ENCODE measurements around the gene OR10J4.

Gene OR10J4

DNA sequence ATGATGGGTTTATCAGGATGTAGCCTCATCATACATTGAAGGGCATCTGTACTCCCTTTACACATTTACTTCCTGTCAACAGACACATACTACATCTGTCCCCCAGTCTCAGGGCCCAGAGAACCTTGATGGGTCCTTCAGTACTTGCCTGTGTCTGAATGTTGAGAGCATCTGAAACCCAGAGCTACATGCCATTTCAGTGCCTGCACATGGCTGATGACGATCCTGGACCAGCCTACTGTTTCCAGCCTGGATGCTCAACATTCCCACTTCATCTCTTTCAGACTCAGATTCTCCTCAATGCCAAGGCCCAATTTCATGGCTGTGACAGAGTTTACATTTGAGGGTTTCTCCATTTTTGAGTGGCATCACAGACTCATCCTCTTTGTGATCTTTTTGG, at the start of gene OR10J4:
Gene OR10J4 (plus strand): TSS at position 301 of the 400 bp plus-strand sequence.
- in situ Hi-C loops (cut with HindIII; ENCODE audit: low sequenced_read_pairs), result loop anchor here (25.0 kb wide), 1 partner anchor 455 kb away; no protein-coding TSS in a partner anchor

DNA sequence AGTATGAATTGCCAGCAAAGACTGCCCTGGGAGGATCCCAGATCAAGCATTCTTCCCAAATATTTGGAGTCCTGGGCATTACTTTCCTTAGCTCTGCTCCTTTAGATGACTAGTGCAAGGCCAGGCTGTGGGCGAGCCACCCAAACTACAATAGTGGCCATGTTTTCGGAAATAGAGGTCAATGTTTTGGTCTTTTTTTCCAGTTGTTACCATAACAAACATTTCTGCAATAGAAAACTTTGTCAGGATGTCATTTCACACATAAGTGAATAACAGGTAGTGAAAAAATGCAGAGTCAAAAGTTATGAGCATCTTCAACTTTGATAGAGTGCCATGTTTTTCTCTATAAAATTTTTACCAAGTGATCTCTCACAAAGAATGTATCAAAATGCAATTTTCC, 25.2 kb upstream of the OR10J4 start:
- in situ Hi-C loops (cut with HindIII; ENCODE audit: low sequenced_read_pairs), result no loop called here

DNA sequence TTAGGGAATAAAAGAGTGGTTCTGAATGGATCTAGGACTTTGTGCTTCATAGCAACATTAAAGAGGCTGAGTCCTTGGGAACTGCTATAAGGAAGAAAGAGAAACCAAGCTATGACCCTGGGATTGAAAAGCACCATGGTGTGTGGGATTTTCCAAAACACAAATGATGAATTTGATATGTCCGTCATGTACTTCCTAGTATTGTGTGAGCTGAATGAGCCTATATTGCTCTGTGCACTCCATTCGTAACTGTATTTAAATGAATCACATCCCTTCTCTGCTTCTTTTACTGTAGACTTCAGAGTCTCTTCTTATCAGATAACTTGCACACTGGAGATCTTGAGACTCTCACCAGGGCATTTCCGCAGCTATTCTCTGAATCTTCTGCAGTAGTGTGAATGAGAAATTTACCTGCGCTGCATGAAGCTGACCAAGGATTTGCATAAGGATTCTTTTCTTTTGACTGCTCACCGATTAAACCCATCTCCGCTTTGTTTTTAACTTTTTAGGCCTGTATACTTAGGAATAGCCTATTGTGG, 23.1 kb upstream of the OR10J4 start:
- in situ Hi-C loops (cut with HindIII; ENCODE audit: low sequenced_read_pairs), result no loop called here

DNA sequence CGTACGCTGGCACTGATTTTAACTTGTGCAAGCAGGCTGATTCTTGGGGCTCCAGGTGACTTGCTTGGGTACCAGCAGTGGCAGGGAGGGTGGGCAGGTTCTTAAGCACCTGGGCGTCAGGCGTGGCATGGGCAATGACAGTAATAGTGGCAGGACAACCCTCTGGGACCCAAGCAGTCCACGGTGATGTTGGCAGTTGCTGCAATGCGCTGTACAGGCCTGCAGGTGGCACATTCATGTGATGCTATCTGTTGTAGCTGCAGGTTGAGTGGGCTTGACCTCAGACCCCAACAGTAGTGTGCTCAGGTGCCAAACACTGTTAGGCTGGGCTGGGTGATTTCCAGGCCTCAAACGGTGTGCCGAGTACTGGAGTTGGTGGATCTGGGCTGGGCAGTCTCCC, 10.2 kb upstream of the OR10J4 start:
- in situ Hi-C loops (cut with HindIII; ENCODE audit: low sequenced_read_pairs), result no loop called here

DNA sequence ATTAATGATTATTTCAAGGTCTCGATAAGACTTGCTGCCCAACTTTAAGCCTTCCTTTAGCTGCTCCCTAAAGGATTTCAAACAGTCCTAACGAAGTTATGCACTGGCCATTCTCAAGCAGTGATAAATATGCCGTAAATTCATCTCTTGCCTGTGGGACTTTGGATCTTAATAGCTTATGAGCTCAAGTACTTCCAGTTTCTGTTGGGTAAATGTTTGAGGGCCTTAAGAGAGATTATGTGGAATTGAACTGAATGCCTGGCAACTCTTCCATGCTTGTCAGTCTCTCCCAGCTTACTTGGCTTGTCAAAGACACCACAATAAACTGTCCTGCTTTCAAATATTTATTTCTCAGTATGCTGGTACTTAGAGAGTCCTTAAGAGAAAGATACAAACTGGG, 3.5 kb upstream of the OR10J4 start:
- in situ Hi-C loops (cut with HindIII; ENCODE audit: low sequenced_read_pairs), result loop anchor here (25.0 kb wide), 1 partner anchor 459 kb away; no protein-coding TSS in a partner anchor

DNA sequence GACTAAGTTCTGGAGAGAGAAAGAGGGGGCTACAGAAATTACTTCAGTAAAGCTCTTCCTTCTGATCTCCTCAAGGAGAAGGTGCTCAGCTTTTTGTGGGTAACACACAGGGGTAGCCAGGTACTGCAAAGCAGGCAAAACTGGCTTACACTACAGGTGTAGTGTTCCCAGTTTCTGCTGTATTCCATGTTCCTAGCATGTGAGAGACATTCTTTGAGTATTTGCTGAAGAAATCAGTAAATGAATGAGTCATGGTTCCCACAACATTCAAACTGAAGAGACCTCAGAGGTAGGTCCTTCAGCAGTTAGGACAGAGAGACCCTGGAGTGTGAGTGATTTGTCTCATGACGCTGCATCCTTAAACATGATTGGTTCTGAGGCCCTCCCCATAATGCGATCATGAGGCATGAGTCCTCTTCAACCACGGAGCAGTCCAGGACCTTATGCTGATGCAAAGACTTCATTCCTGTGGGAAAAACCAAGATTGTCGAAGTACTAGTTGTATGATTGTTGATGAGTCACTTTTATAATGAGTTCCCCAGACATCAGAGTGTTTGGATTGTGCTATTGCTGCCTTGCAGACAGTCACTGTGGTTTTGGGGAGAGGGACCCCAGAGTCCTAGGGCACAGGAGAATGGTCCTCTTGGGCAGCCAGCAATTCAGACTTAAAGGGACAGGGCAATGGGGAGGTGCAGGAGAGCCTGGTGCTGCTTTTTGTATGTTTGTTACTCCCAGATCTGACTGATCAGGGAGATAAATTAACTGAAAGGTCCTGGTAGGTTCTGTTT, 2.7 kb upstream of the OR10J4 start:
- in situ Hi-C loops (cut with HindIII; ENCODE audit: low sequenced_read_pairs), result loop anchor here (25.0 kb wide), 1 partner anchor 458 kb away; no protein-coding TSS in a partner anchor

DNA sequence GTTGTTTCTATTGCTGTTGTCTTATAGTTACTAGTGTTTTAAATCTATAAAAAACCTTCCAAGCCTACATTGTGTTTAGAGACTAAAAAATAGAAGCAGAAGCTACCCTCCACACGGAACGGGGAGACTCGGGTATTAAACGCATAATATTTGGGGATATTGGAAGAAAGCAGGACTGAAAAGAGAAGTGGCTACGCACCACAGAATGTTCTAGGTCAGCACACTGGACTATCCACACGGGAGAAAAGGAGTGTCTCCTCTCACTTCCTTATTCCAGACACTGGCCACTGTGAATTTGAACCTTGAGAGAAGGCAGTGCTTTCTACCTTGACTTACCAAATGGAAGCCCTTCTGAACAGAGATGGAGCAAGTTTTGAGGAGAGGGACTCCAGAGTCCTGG, 1.0 kb upstream of the OR10J4 start:
- in situ Hi-C loops (cut with HindIII; ENCODE audit: low sequenced_read_pairs), result loop anchor here (25.0 kb wide), 1 partner anchor 456 kb away; no protein-coding TSS in a partner anchor

DNA sequence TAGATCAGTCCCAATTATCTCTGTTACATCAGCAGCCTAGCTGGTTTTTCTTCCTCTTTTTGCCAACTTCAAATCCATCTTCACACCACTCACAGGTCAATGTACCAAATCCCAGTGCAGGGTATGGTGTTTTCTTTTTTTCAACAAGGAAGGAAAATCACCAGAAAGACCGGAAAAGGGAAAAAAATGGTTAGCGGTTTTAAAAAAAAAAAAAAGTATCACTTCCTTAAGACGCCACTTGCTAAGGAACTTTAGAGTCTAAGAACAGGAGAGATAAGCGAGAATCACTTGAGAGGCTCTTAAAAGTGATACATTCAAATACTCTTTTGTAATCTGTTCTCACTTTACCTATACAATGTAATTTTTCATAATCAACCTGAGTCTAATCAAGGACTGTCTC, 4.5 kb downstream of the OR10J4 start:
- in situ Hi-C loops (cut with HindIII; ENCODE audit: low sequenced_read_pairs), result loop anchor here (25.0 kb wide), 1 partner anchor 451 kb away; no protein-coding TSS in a partner anchor

DNA sequence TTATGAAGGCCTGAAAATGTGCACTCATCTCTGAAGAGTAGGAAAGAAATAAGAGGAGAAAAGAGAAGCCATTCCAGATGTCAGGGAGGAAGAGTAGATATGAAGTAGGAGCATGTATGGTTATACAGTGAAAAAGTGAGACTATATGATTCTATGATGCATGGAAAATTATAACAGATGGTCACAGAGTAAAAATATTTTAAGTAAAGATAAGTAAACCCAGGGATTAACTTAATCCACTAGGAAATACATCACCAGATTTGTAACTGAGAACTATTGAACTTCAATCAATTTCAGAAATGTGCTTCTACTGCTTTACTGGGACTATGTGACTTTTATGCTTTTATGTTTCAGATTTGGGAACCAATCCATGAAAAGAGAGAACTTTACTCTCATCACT, 7.4 kb downstream of the OR10J4 start, which contains the start of gene OR10J1:
Gene OR10J1 (plus strand): TSS at position 301 of the 400 bp plus-strand sequence. CDS start 70 bp downstream, at position 371.
- in situ Hi-C loops (cut with HindIII; ENCODE audit: low sequenced_read_pairs), result loop anchor here (25.0 kb wide), 1 partner anchor 448 kb away; no protein-coding TSS in a partner anchor

DNA sequence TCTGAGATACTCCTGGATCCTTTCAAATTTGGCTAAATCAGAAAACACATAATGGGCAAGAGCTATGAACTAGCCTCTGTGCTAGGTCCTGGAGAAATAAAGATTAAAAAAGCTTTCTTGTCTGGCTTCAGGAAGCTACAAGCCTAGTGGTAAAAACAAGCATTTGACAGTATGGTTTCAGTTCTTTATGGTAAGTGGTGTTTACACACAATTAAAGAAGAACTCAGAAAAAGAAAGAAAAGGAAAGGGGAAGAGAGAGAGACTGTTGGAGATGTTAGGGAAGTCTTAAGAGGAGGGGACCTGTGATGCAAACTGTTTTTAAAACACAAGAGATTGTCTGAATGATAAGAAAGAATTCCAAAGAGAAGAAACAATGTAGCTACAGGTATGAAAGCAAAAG, 9.4 kb downstream of the OR10J4 start:
- in situ Hi-C loops (cut with HindIII; ENCODE audit: low sequenced_read_pairs), result loop anchor here (25.0 kb wide), 1 partner anchor 446 kb away; no protein-coding TSS in a partner anchor

DNA sequence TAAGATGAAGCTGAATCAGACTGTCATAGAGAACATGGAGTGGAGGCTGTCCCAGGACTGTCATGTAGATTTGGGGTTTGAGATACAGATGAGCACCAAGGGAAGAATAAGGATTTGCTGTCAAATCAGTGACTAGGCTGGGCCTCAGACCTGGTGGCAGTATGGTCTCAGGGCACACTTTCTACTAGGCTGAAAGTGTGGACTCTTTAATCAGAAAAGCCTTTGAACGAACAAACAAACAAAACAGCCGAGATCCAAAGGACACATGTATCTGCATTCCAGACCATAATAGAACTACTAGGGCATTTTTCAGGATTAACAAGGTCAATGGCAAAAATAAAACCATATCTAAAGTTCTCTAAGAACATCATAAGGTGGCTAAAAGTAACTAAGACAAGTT, 10.4 kb downstream of the OR10J4 start:
- in situ Hi-C loops (cut with HindIII; ENCODE audit: low sequenced_read_pairs), result loop anchor here (25.0 kb wide), 1 partner anchor 445 kb away; no protein-coding TSS in a partner anchor

DNA sequence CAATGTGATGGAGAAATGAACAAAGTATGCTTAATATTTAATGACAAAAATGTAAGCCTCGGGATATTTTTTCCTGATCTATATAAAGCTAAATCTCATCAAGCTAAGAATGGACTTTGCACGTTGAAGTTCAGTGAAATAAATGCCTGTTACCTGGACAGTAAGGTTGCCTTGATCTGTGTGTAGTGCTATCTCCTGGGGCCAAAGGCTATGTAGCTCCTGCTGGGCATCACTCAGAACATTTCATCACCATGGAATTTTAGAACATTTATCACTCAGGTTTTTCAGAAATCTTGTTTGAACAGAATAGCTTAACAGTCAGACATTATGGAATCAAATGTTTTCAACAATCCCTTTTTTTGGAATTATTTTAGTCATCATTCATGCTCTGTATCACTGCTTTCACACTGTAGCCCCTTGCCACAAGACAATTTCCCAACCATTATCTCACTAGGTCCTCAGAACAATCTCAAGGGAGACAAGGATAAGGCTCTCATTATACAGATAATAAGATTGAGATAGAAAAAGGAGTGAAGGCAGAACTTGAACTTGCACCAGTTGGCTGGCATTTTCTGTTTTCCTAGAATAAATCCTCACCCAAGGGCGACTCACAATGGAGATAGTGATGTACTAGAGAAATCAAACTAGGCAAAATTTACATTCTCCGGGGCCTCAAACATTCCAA, 11.2 kb downstream of the OR10J4 start:
- in situ Hi-C loops (cut with HindIII; ENCODE audit: low sequenced_read_pairs), result loop anchor here (25.0 kb wide), 1 partner anchor 444 kb away; no protein-coding TSS in a partner anchor

DNA sequence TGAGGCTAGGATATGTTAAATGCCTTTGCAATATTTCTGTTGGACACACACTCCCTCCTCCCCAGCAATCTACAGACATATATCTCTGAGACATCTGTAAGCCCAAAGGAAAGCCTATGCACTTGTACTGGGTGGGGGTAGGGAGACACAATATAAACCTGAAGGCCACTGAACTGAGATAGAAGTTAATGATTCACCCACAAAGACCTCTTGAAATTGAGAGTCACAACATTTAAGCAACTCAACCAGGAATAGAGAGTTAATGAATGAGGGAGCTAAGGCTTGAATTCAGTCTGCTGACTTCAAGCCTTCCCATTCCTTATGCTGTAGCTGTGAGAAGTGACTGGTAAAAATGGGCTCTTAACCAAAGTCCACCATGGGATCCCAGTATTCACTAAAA, 12.5 kb downstream of the OR10J4 start:
- in situ Hi-C loops (cut with HindIII; ENCODE audit: low sequenced_read_pairs), result loop anchor here (25.0 kb wide), 1 partner anchor 443 kb away; no protein-coding TSS in a partner anchor

DNA sequence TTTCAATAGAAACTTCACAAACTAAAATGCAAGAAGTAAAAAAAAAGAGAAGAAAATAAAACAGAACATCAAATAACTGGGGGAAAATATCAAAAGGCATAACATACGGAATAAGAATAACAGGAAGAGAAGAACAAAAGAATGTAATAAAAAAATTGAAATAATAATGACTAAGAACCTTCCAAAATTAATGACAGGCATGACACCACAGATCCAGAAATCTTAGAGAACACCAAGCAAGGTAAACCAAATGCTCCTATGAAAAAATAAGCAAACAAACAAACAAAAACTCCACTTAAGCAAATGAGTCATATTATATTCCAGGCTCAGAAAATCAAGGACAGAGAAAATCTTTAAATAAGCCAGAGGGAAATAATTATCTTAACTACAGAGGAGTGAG, 16.2 kb downstream of the OR10J4 start:
- in situ Hi-C loops (cut with HindIII; ENCODE audit: low sequenced_read_pairs), result loop anchor here (25.0 kb wide), 1 partner anchor 439 kb away; no protein-coding TSS in a partner anchor

DNA sequence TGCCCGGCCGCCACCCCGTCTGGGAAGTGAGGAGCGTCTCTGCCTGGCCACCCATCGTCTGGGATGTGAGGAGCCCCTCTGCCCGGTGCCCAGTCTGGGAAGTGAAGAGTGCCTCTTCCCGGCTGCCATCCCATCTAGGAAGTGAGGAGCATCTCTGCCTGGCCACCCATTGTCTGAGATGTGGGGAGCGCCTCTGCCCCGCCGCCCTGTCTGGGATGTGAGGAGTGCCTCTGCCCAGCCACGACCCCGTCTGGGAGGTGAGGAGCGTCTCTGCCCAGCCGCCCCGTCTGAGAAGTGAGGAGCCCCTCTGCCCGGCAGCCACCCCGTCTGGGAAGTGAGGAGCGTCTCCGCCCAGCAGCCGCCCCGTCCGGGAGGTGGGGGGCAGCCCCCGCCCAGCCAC, 17.6 kb downstream of the OR10J4 start:
- in situ Hi-C loops (cut with HindIII; ENCODE audit: low sequenced_read_pairs), result loop anchor here (25.0 kb wide), 1 partner anchor 438 kb away; no protein-coding TSS in a partner anchor

DNA sequence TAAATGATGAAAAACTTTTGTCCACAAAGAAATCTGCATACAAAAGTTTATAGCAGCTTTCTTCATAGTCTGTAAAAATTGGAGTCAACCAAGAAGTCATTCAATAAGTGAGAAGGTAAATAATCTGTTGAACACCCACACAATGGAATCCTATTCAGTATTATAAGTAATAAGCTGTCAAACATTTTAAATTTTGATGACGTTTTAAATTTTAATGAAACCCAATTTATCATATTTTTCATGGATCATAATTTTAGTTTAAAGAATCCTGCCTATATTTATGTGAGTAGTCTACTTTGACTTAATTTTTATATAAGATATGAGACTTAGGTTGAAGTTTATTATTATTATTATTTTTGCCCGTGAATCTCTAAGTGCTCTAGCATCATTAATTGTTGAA, 27.5 kb downstream of the OR10J4 start:
- in situ Hi-C loops (cut with HindIII; ENCODE audit: low sequenced_read_pairs), result no loop called here

DNA sequence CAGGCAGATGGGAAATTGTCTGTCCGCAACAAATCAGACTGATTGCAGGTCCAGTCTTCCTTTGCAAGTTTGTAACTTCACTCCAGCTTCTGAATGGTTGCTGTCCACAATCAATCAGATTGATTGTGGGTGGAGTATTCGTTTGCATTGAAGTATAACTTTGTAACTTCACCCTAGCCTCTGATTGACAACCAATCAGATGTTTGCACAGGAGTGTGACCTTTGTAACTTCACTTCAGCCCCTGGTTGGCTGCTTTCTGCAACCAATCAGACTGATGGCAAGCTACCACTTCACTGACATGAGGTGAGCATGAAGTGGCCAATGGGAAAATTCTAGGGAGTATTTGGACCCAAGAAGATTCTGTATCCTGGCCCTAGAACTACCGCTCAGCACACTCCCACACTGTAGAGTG, 33.2 kb downstream of the OR10J4 start:
- in situ Hi-C loops (cut with HindIII; ENCODE audit: low sequenced_read_pairs), result no loop called here

DNA sequence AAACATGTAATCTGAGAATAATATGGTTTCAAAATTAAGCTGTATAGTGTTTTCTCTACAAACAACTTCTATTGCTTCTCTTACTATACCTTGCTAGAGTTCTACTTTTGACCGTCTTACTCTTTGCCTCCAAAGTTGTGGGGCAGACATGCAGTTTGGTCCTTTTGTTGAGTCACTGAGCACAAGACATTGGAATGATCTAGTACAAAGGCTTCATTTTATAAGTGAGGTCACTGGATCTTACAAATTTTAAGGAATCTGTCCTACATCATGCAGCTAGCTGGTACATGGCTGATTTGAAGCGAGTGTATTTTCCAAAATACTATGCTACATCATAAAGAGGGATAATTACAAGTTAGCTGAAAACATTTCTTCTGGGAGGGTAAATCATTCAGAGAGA, 36.3 kb downstream of the OR10J4 start:
- in situ Hi-C loops (cut with HindIII; ENCODE audit: low sequenced_read_pairs), result no loop called here

DNA sequence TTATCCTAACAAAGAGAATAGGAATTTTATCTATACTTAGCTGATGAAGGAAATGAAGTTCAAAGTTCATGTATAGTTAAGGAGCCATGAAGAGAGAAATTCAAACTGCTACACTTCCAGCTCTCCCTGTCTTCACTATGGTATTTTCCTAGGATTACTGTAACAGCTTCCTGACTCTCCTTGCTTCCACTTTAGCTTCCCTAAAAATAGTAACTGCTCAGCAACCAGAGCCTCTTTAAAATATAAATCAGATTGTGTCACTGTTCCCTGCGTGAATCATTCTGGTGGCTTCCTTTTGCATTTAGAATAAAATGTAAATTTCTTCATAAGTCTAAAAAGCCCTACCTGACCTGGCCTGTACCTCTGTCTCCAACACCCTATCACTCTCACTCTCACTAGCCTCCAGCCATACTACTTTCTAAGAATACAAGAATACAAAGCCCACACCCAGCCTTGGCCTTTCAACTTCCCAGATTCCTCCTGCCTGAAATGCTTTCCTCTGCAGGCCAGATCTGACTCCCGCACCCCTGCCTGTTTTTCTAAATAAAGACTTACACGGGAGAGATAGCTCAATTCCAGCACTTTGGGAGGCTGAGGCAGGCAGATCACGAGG, 38.0 kb downstream of the OR10J4 start:
- in situ Hi-C loops (cut with HindIII; ENCODE audit: low sequenced_read_pairs), result no loop called here

DNA sequence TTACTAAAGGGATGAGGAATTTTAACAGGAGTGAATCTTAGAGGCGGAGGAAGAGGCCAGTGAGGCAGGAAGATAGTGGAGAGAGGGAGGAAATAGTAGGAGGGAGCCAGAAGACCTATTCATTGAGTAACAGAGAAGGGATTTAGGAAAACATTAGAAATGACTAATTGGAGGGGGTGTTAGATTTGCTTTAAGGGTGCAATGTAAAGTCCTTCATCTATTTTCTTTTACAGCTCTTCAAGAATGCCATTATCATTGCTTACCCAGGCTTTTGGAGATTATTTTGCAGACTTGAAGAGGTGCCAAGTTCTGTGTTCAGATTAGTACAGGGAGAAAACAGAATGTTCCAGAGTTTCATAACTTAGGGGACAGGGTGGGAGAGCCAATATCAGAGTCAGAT, 41.3 kb downstream of the OR10J4 start:
- in situ Hi-C loops (cut with HindIII; ENCODE audit: low sequenced_read_pairs), result no loop called here

DNA sequence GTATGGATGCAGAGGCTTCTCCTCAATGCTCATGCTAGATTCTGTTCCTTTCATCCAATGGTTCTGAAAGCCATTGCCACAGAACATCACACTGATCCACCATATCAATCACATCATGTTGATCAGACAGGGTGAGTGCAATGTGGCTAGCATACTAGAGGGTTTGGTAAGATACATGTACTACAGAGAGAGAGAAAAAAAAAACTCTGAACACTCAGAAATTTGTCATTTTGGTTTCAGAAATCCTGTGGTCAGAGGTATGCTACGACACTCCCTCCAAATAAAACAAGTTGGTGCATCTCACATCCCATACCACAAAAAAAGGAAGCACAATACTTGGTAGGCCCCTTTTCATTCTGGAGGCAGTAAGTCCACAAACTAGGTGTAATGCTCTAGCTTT, 42.9 kb downstream of the OR10J4 start:
- in situ Hi-C loops (cut with HindIII; ENCODE audit: low sequenced_read_pairs), result no loop called here

Measured in endothelial cell of hepatic sinusoid (primary cell).